ENCODE measurements around the gene SLC2A13.
"Not testable (repeated sequence)": the region's sequence is repeated elsewhere in the genome, so short reads cannot be mapped to it uniquely, and the experiment has no call there.

Gene SLC2A13

GRCh38 chr12:40105265-40105514, 691 bp downstream of the SLC2A13 start:
- DNase-seq (ENCODE audit: low spot score), result no peak

- DNase-seq (ENCODE audit: low spot score), result no peak
Observed at GRCh38 chr12:40104461-40105264, 1.2 kb downstream of the SLC2A13 start.

- no peak for DNase-seq (ENCODE audit: low spot score)
Observed at GRCh38 chr12:40103043-40103442, 2.8 kb downstream of the SLC2A13 start.

- no peak for DNase-seq (ENCODE audit: low spot score)
Observed at GRCh38 chr12:40101747-40102146, 4.1 kb downstream of the SLC2A13 start.

GRCh38 chr12:40099423-40099853, 6.4 kb downstream of the SLC2A13 start:
- no peak for DNase-seq (ENCODE audit: low spot score)

- no peak for DNase-seq (ENCODE audit: low spot score)
Observed at GRCh38 chr12:40098406-40099145, 7.3 kb downstream of the SLC2A13 start.

GRCh38 chr12:40093512-40093911, 12.4 kb downstream of the SLC2A13 start:
- DNase-seq (ENCODE audit: low spot score), result no peak

- no peak for DNase-seq (ENCODE audit: low spot score)
Observed at GRCh38 chr12:40086471-40086870, 19.4 kb downstream of the SLC2A13 start.

GRCh38 chr12:40078266-40078665, 27.6 kb downstream of the SLC2A13 start:
- peak; percentile 9 for DNase-seq (ENCODE audit: low spot score)

- no peak for DNase-seq (ENCODE audit: low spot score)
Observed at GRCh38 chr12:40075458-40075857, 30.4 kb downstream of the SLC2A13 start.

- no peak for DNase-seq (ENCODE audit: low spot score)
Observed at GRCh38 chr12:40068416-40068815, 37.5 kb downstream of the SLC2A13 start.

GRCh38 chr12:40065636-40066035, 40.2 kb downstream of the SLC2A13 start:
- no peak for DNase-seq (ENCODE audit: low spot score)

GRCh38 chr12:40063414-40063813, 42.5 kb downstream of the SLC2A13 start:
- no peak for DNase-seq (ENCODE audit: low spot score)

- peak; percentile 52 for DNase-seq (ENCODE audit: low spot score)
Observed at GRCh38 chr12:40058721-40059190, 47.1 kb downstream of the SLC2A13 start.

- DNase-seq (ENCODE audit: low spot score), result no peak
Observed at GRCh38 chr12:40056373-40056772, 49.5 kb downstream of the SLC2A13 start.

- DNase-seq (ENCODE audit: low spot score), result no peak
Observed at GRCh38 chr12:40055776-40056175, 50.1 kb downstream of the SLC2A13 start.

GRCh38 chr12:40055228-40055579, 50.7 kb downstream of the SLC2A13 start:
- no peak for DNase-seq (ENCODE audit: low spot score)

GRCh38 chr12:40054555-40055227, 51.2 kb downstream of the SLC2A13 start:
- DNase-seq (ENCODE audit: low spot score), result no peak

- DNase-seq (ENCODE audit: low spot score), result no peak
Observed at GRCh38 chr12:40049268-40049667, 56.6 kb downstream of the SLC2A13 start.

GRCh38 chr12:40047002-40047401, 58.9 kb downstream of the SLC2A13 start:
- DNase-seq (ENCODE audit: low spot score), result not testable (repeated sequence)

GRCh38 chr12:40045656-40046055, 60.2 kb downstream of the SLC2A13 start:
- DNase-seq (ENCODE audit: low spot score), result no peak

GRCh38 chr12:40044396-40044795, 61.5 kb downstream of the SLC2A13 start:
- DNase-seq (ENCODE audit: low spot score), result no peak

- no peak for DNase-seq (ENCODE audit: low spot score)
Observed at GRCh38 chr12:40039598-40039997, 66.3 kb downstream of the SLC2A13 start.

All from COLO829 (cell line).